AML-193 (cell line): ENCODE data around the gene DIDO1.

Source experiments
- DNase-seq, 2 experiments: peaks; one replicate each; lab custom pipeline; 2025; lab: John Stamatoyannopoulos, UW

The DIDO1 gene

DNA sequence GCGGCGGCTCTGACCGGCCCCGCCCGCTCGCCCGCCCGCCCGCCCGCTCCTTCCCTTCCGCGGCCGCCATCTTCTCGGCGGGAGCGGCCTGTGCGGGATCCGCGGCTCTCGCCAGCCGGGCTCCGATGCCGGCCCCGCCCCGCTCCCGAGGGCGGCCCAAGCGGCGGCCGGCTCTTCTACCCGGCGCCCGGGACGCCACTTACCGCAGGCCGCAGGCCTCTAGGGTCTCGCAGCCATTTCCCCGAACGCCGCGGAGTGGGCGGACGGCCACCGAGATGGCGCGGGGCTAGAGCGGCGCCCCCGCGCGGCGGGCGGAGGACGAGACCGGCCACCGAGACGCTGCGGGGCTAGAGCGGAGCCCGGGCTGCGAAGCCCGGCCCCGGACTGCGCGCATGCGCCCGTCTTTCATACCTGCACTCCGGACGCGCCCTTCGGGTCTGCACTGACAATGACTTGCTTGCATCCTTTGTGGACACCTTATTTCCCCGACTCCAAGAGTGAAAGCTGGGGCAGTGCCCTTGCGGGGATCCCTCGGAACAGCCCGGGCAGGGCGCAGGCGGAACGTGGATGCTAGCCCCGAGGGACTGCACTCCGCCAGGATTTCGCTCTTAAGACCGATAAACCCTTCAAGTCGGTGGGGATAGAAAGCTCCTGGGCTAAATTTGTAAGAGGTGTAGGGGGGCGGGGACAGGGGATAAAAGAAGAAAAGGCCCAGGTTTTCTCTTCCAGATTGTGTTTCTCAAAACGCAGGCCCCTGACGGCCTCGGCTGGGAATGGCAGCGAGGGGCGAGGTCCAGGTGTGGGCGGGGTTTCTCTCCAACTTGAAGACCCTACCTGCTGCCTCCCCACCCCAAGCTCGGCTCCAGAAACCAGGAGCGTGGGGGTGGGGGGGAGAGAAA, at the start of gene DIDO1:
Gene DIDO1, minus strand, starts transcription at position 277 of the 899 bp plus-strand sequence.
- peak; percentile 80 to 84 for DNase-seq

DNA sequence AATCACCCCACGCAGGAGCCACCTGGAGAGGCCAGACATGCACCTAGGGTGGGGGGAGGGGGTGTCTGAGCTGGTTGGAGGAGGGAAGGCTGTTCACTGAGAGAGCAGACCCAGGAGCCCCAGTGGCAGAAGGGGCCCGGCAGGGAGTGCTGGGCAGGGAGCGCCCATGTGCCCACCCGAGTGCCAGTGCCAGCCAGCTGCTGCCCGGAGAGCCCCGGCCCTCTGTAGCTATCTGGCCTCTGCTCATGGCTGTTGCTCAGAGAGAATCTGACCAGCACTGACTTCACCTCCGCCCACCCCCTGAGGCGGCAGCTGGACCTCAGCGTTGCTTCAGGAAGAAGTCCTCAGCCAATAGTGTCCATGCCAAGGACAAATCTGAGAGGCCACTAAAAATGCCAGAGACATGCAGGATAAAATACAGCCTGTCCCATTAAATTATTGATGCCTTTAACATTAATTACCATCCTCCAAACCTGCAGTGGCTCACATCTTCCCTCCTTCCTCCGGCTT, 49.0 kb upstream of the DIDO1 start:
- no peak for DNase-seq

GRCh38 chr20:62972845-62973745, 46.8 kb upstream of the DIDO1 start:
- DNase-seq = no peak

GRCh38 chr20:62971950-62972844, 45.9 kb upstream of the DIDO1 start:
- peak; percentile 66 to 80 for DNase-seq

- no peak for DNase-seq
Observed at GRCh38 chr20:62971211-62971949, 45.1 kb upstream of the DIDO1 start.

GRCh38 chr20:62970307-62971210, 44.3 kb upstream of the DIDO1 start:
- no peak for DNase-seq

DNA sequence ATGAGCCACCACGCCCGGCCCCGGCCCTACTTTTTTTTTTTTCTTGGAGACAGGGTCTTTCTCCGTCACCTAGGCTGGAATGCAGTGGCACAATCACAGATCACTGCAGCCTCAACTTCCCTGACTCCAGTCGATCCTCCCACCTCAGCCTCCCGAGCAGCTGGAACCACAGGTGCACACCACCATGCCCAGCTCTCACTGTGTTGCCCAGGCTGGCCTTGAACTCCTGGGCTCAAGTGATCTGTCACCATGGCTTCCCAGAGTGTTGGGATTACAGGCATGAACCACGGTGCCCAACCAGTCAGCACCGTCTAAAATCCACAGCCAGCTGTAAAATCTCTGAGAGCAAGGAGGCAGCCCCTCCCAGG, 43.6 kb upstream of the DIDO1 start:
- DNase-seq = no peak

DNA sequence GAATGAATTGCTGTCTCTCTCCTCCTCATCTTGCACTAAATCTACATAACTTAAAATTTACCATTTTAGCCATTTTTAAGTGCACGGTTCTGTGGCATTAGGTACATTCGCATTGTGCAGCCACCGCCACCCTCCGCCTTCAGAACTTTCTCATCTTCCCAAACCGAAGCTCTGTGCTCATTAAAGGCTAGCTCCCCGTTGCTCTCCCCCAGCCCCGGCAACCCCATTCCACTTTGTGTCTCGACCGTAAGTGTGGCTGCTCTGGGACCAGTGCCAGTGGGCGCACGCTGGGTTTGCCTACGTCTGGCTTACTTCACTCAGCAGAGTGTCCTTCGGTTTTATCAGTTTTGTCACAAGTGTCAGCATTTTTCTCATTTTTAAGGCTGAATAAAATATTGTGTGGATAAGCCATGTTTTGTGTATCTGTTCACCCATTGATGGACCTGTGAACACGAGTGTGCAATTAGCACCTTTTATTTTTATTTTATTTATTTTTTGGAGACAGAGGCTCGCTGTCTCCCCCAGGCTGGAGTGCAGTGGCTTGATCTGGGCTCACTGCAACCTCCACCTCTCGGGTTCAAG, 43.0 kb upstream of the DIDO1 start:
- DNase-seq = no peak

DNA sequence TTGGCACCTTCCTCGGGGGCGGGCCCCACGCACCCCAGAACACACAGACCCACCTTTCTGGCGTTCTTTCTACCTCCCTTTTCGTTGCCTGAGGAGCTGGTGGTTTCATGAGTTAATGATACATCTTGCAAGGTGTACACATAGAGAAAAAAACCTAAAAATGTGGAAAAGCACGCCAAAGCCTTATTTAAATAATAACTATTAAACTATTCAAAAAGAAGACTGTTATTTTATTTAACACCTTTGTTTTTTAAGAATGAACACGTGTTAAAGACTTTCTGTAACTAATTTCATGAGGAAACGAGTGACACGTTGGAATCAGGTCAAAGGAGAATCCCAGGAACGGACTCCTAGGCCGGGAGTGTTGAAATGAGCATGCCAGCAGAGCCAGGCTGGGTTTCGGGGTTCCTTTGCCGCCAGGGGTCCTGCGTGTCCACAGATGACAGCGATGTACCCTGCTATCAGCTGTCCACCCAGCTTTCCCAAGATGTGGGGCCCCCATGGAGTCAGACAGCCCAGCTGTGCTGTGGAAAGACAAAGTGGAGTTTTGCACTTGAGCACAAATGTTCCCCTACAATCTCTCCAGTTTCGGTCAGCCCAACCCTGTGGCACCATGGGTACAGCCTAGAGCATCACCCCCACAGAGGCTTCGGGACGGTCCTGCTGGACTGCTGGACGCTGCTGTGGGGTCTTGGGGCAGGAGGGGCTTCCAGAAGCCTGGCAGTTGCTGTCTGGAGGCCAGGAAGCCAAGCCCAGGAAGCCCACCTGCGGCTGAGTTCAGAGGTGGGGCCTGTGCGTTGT, 42.3 kb upstream of the DIDO1 start:
- DNase-seq = no peak

DNA sequence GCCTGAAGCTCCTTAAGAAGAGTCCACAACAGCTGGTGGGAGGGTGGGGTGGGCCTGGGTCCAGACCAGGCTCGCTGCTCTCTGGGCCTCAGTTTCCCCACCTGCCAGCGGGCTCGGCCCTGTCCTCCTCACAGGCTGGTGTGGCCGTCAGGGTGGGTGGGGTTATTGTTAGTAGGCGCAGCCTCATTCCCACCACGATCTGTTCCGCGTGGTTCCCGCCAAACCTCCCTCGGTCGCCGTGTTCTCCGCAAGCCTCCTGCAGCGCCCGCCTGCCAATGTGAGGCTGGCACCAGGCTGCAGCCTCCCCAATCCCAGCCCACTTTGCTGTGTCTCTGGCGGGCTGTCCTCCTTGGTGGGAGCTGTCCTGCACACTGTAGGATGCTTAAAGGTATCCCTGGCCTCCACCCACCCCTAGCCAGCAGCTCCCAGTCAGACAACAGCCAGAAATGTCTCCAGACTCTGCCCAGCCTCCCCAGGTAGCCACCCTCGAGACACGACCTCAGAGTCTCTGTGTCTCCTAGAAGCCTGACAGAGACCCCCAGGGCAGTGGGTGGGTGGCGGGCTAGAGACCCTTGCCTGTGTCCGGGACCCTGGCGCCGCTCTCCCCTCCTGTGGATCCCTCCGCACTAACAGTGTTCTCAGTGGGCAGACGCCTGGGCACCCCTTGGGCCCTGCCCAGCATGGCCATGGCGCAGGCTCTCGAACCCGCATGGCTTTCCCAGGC, 41.5 kb upstream of the DIDO1 start:
- DNase-seq = no peak

- DNase-seq = no peak
Observed at GRCh38 chr20:62967149-62967501, 40.8 kb upstream of the DIDO1 start.

GRCh38 chr20:62966212-62967148, 40.2 kb upstream of the DIDO1 start:
- DNase-seq = no peak

- no peak for DNase-seq
Observed at GRCh38 chr20:62965363-62965771, 39.1 kb upstream of the DIDO1 start.

- DNase-seq = no peak
Observed at GRCh38 chr20:62964700-62965099, 38.4 kb upstream of the DIDO1 start.

- DNase-seq = no peak
Observed at GRCh38 chr20:62963614-62964397, 37.5 kb upstream of the DIDO1 start.
